ENCODE data around the gene SIRT7.

The SIRT7 gene

DNA sequence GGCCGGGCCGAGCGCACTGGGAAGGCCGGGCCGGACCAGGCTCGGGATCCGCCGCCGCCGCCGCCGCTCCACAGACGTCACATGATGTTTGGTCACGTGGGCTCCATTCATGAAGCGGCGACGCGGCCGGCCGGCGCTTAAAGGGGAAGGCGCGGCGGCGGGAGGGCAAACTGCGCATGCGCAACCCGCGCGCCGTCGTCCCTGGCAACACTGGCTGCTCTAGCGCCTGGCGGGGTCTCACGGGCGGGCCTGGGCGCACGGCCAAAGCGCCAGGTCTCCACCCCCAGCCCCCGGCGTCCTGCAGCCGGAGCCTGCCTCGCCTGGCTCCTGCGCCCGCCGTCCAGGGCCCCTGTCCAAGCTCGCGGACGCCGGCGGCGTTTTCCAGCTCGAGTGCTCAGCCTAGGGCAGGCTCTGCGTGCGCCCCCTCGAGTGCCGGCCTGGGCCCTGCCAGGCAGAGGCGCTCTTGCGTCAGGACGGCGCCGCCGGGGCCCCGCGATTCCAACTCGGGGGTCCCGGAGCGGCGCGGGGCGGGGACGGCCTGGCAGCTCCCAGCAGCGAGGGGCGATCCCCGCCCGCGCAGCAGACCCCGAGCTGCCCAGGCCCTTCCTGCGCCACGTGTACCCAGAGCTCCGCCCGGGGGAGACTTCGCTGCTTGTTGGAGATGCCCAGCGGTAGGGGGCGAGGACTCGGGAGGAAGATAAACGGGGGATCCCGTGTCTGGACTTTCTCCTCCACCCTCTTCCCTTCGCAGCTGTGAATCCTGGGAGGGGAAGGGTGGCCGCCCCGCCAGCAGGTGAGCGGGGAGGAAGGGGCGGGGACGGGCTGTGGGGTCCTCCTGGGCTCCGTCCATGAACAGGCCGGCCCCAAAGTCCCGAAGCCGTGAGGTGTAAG, 9.9 kb upstream of the SIRT7 start, which contains the start of gene MAFG:
TSS of gene MAFG (minus strand) at position 83 of the 891 bp plus-strand sequence. CDS start 4,550 bp downstream, outside the sequence.
- no peaks in the 10 kb centered on the region for H3K36me3 ChIP-seq (ENCODE audit: insufficient read depth)
- peak within 1 kb of the TSS; percentile 85 for H3K9ac ChIP-seq
- TF ChIP-seq, protein P1, sequence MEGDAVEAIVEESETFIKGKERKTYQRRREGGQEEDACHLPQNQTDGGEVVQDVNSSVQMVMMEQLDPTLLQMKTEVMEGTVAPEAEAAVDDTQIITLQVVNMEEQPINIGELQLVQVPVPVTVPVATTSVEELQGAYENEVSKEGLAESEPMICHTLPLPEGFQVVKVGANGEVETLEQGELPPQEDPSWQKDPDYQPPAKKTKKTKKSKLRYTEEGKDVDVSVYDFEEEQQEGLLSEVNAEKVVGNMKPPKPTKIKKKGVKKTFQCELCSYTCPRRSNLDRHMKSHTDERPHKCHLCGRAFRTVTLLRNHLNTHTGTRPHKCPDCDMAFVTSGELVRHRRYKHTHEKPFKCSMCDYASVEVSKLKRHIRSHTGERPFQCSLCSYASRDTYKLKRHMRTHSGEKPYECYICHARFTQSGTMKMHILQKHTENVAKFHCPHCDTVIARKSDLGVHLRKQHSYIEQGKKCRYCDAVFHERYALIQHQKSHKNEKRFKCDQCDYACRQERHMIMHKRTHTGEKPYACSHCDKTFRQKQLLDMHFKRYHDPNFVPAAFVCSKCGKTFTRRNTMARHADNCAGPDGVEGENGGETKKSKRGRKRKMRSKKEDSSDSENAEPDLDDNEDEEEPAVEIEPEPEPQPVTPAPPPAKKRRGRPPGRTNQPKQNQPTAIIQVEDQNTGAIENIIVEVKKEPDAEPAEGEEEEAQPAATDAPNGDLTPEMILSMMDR (conservative IDR thresholded peaks at IDR 0.05; ENCODE audit: low read depth, low read length), result peak; percentile 46
- H4K20me1 ChIP-seq (ENCODE audit: insufficient read depth), result no peaks in the 10 kb centered on the region
- no peak within 1 kb of the TSS for H3K4me3 ChIP-seq (IDR thresholded peaks at IDR 0.05; ENCODE audit: insufficient read depth, low read depth, low read length)
- no peaks in the 10 kb centered on the region for H3K27me3 ChIP-seq (ENCODE audit: insufficient read depth, low read depth)
- H3K27ac ChIP-seq, result peak within 1 kb of the TSS; percentile 95
- H2AFZ ChIP-seq (ENCODE audit: low read depth), result peak within 1 kb of the TSS; percentile 86
- peaks cover 38% of the 10 kb centered on the region for H3K4me1 ChIP-seq (ENCODE audit: low read depth, poor library complexity, severe bottlenecking)
- peaks cover 43% of the 10 kb centered on the region for H3K79me2 ChIP-seq (ENCODE audit: insufficient read depth, low read depth)
- H3K4me2 ChIP-seq, result peak within 1 kb of the TSS; percentile 100

GRCh38 chr17:81927152-81927652, 9.2 kb upstream of the SIRT7 start:
- H3K79me2 ChIP-seq (ENCODE audit: insufficient read depth, low read depth), result peaks cover 49% of the 10 kb centered on the region
- H3K4me1 ChIP-seq (ENCODE audit: low read depth, poor library complexity, severe bottlenecking), result peaks cover 40% of the 10 kb centered on the region
- peak overlapping the region; percentile 100; the same call in 1 of the 2 replicates for H3K4me2 ChIP-seq
- H4K20me1 ChIP-seq (ENCODE audit: insufficient read depth), result no peaks in the 10 kb centered on the region
- H3K9ac ChIP-seq, result peak overlapping the region; percentile 85
- no peak overlapping the region for H2AFZ ChIP-seq (ENCODE audit: low read depth)
- no peaks in the 10 kb centered on the region for H3K36me3 ChIP-seq (ENCODE audit: insufficient read depth)
- peak overlapping the region; percentile 95 for H3K27ac ChIP-seq
- TF ChIP-seq, protein P1 (conservative IDR thresholded peaks at IDR 0.05; ENCODE audit: low read depth, low read length), result no peak
- H3K27me3 ChIP-seq (ENCODE audit: insufficient read depth, low read depth), result no peaks in the 10 kb centered on the region
- H3K4me3 ChIP-seq (IDR thresholded peaks at IDR 0.05; ENCODE audit: insufficient read depth, low read depth, low read length), result no peak overlapping the region

DNA sequence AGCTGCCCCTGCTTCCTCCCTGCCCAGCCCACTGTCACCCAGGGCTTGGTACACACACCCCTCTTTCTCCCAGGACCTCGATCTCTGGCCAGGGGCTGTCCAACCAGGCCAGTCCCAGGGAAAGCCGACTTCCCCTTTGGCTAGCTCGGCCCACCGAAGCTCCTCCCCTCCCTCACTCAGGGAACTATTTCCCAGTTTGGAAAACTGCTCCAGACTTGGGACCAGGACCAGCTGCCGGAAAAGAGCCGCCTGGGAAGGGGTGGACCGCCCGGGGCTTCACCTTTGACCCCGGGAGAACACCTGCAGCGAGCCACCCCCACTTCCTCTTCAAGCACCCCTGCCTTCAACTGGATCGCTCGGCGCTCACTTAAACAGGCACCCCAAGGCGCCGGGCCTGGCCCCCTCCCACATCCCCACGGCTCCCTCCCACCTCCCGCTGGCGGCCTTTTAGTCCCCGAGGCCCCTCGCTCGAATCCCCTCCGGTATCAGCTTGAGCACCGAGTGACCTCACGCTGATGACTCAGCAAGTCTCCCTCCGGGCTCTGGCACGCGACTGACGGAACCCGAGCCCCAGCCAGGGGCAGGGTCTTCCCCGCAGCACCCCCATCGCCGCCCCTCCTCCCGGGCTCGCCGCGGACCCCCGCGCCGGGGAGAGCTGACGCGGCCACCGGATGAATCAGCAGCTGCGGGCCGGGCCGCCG, 8.6 kb upstream of the SIRT7 start:
- H2AFZ ChIP-seq (ENCODE audit: low read depth), result no peak overlapping the region
- H4K20me1 ChIP-seq (ENCODE audit: insufficient read depth), result no peaks in the 10 kb centered on the region
- H3K9ac ChIP-seq, result peak overlapping the region; percentile 85
- TF ChIP-seq, protein P1 (conservative IDR thresholded peaks at IDR 0.05; ENCODE audit: low read depth, low read length), result no peak
- peaks cover 46% of the 10 kb centered on the region for H3K4me1 ChIP-seq (ENCODE audit: low read depth, poor library complexity, severe bottlenecking)
- H3K27ac ChIP-seq, result peak overlapping the region; percentile 95
- H3K4me3 ChIP-seq (IDR thresholded peaks at IDR 0.05; ENCODE audit: insufficient read depth, low read depth, low read length), result no peak overlapping the region
- no peaks in the 10 kb centered on the region for H3K36me3 ChIP-seq (ENCODE audit: insufficient read depth)
- peak overlapping the region; percentile 100 for H3K4me2 ChIP-seq
- H3K79me2 ChIP-seq (ENCODE audit: insufficient read depth, low read depth), result peaks cover 55% of the 10 kb centered on the region
- H3K27me3 ChIP-seq (ENCODE audit: insufficient read depth, low read depth), result no peaks in the 10 kb centered on the region

GRCh38 chr17:81925860-81926450, 8.0 kb upstream of the SIRT7 start:
- Histone ChIP-seq H2AFZ (ENCODE audit: low read depth) (no peak overlapping the region), H3K27ac (peak overlapping the region; percentile 95), H3K9ac (peak overlapping the region; percentile 85), H3K36me3 (ENCODE audit: insufficient read depth) (no peaks in the 10 kb centered on the region; the same call in 1 of the 2 replicates), H4K20me1 (ENCODE audit: insufficient read depth) (0 out of 2 replicates have a peak, but pooled peaks cover 4% of the 10 kb centered on the region), H3K4me1 (ENCODE audit: low read depth, poor library complexity, severe bottlenecking) (peaks cover 52% of the 10 kb centered on the region), H3K4me2 (peak overlapping the region; percentile 100), H3K79me2 (ENCODE audit: insufficient read depth, low read depth) (peaks cover 61% of the 10 kb centered on the region), H3K4me3 (IDR thresholded peaks at IDR 0.05; ENCODE audit: insufficient read depth, low read depth, low read length) (no peak overlapping the region), H3K27me3 (ENCODE audit: insufficient read depth, low read depth) (no peaks in the 10 kb centered on the region)
- TF ChIP-seq, protein P1 (conservative IDR thresholded peaks at IDR 0.05; ENCODE audit: low read depth, low read length), result no peak

Measured in KMS-11 (cell line).